SKM-1 treated with dmso at 0.1 percent for 144 hours (cell line): Measurements from ENCODE around the gene CRIP2.

ENCODE experiments used
- DNase-seq: peaks from one replicate; lab custom pipeline; 2025; ENCODE audit not compliant: unreplicated experiment; lab: John Stamatoyannopoulos, UW

Gene CRIP2

GRCh38 chr14:105460116-105460515, 14.5 kb upstream of the CRIP2 start:
- no peak for DNase-seq

GRCh38 chr14:105460616-105461015, 14.0 kb upstream of the CRIP2 start:
- DNase-seq: no peak

- DNase-seq: no peak
Observed at GRCh38 chr14:105461903-105462302, 12.7 kb upstream of the CRIP2 start.

- DNase-seq: no peak
Observed at GRCh38 chr14:105464501-105464900, 10.1 kb upstream of the CRIP2 start.

GRCh38 chr14:105465209-105466031, 9.2 kb upstream of the CRIP2 start:
- DNase-seq: no peak

- DNase-seq: no peak
Observed at GRCh38 chr14:105466531-105467248, 7.9 kb upstream of the CRIP2 start.

- DNase-seq: no peak
Observed at GRCh38 chr14:105467249-105467941, 7.2 kb upstream of the CRIP2 start.

GRCh38 chr14:105467942-105468471, 6.6 kb upstream of the CRIP2 start:
- no peak for DNase-seq

- no peak for DNase-seq
Observed at GRCh38 chr14:105468621-105469241, 5.9 kb upstream of the CRIP2 start.

GRCh38 chr14:105469456-105470349, 4.9 kb upstream of the CRIP2 start:
- no peak for DNase-seq

- DNase-seq: no peak
Observed at GRCh38 chr14:105470350-105471296, 4.0 kb upstream of the CRIP2 start.

- no peak for DNase-seq
Observed at GRCh38 chr14:105471297-105471821, 3.3 kb upstream of the CRIP2 start.

GRCh38 chr14:105471823-105472485, 2.7 kb upstream of the CRIP2 start:
- no peak for DNase-seq

GRCh38 chr14:105472486-105472991, 2.1 kb upstream of the CRIP2 start:
- no peak for DNase-seq

- no peak for DNase-seq
Observed at GRCh38 chr14:105473033-105473676, 1.5 kb upstream of the CRIP2 start.

- no peak for DNase-seq
Observed at GRCh38 chr14:105473677-105474482, 741 bp upstream of the CRIP2 start.
